Liver (tissue), 9 donors: ENCODE measurements around the gene RECK. TPM values are rescaled to one million over a fixed set of nuclear protein-coding genes. Genes with fewer than 3 reads are reported as not detected.

Experiments used
- DNase-seq: peaks from one replicate; pipeline ENCODE4 v3.0.0-alpha.2; 2017; ENCODE audit warnings: low spot score
- H3K27ac ChIP-seq, 2 donors: one replicate each; pipeline ENCODE4 v1.7.0; 2013; ENCODE audit warnings: inconsistent platforms in 2 of 2, low read length in 2 of 2, control low read depth in 1 of 2, low read depth in 1 of 2, mild to moderate bottlenecking in 1 of 2
- H3K27me3 ChIP-seq, 4 donors: one replicate each; pipeline versions ENCODE4 v1.6.1 to v1.7.0; 2013; ENCODE audit warnings: low read length in 3 of 4, inconsistent platforms in 1 of 4, mild to moderate bottlenecking in 1 of 4, moderate library complexity in 1 of 4; ENCODE audit not compliant: control insufficient read depth in 4 of 4, insufficient read depth in 4 of 4
- H3K36me3 ChIP-seq, 4 donors: one replicate each; pipeline versions ENCODE4 v1.6.1 to v1.7.0; 2013; ENCODE audit warnings: low read length in 3 of 4, mild to moderate bottlenecking in 3 of 4, low read depth in 1 of 4, moderate library complexity in 1 of 4; ENCODE audit not compliant: control insufficient read depth in 4 of 4, insufficient read depth in 3 of 4
- H3K4me1 ChIP-seq, 4 donors: one replicate each; pipeline versions ENCODE4 v1.6.1 to v1.7.0; 2013; ENCODE audit warnings: low read length in 3 of 4, mild to moderate bottlenecking in 3 of 4, moderate library complexity in 1 of 4; ENCODE audit not compliant: control insufficient read depth in 4 of 4, insufficient read depth in 4 of 4
- H3K4me3 ChIP-seq, 3 donors: one replicate each; pipeline versions ENCODE4 v1.6.1 to v1.7.0; 2013; ENCODE audit warnings: low read length in 3 of 3, control low read depth in 1 of 3, low read depth in 1 of 3, mild to moderate bottlenecking in 1 of 3
- H3K9ac ChIP-seq, 2 donors: one replicate each; pipeline ENCODE4 v1.7.0; 2013; ENCODE audit warnings: low read length in 2 of 2, mild to moderate bottlenecking in 2 of 2, moderate library complexity in 2 of 2, control low read depth in 1 of 2, low read depth in 1 of 2
- H3K9me3 ChIP-seq, 4 donors: one replicate each; pipeline versions ENCODE4 v1.6.1 to v1.7.0; 2013; ENCODE audit warnings: low read length in 3 of 4; ENCODE audit not compliant: control insufficient read depth in 4 of 4
- EGR1 ChIP-seq, 2 donors: IDR thresholded peaks; 2 replicates each; pipeline ENCODE4 v1.6.1; 2016 to 2018; ENCODE audit warnings: antibody characterized with exemption in 2 of 2, low read depth in 2 of 2
- FOXA1 ChIP-seq: IDR thresholded peaks from 2 replicates; pipeline ENCODE4 v1.6.1; 2016; ENCODE audit warnings: antibody characterized with exemption
- FOXA2 ChIP-seq: IDR thresholded peaks from 2 replicates; pipeline ENCODE4 v1.6.1; 2016; ENCODE audit warnings: antibody characterized with exemption
- HNF4G ChIP-seq: IDR thresholded peaks from 2 replicates; pipeline ENCODE4 v1.6.1; 2016; ENCODE audit warnings: antibody characterized with exemption
- NR2F2 ChIP-seq: IDR thresholded peaks from 2 replicates; pipeline ENCODE4 v1.6.1; 2016; ENCODE audit warnings: antibody characterized with exemption
- RAD21 ChIP-seq, 2 donors: IDR thresholded peaks; 2 replicates each; pipeline ENCODE4 v1.6.1; 2016; ENCODE audit warnings: antibody characterized with exemption in 2 of 2, mild to moderate bottlenecking in 2 of 2
- RXRA ChIP-seq, 2 donors: IDR thresholded peaks; 2 replicates each; pipeline ENCODE4 v1.6.1; 2017 to 2018; ENCODE audit warnings: antibody characterized with exemption in 2 of 2, mild to moderate bottlenecking in 1 of 2
- SP1 ChIP-seq: IDR thresholded peaks from 2 replicates; pipeline ENCODE4 v1.6.1; 2018; ENCODE audit warnings: antibody characterized with exemption, mild to moderate bottlenecking
- WGBS: extraction: QIAGEN DNeasy Blood & Tissue Kit; methylation state at CpG from one replicate; pipeline ENCODE4 v1.1.7; 2013; 5-methylcytosine and 5-hydroxymethylcytosine counted together
- polyA plus RNA-seq, 2 donors: library from polyadenylated mRNA; stranded (reverse) in 1 of 2; unstranded in 1 of 2; fragments of 200-250 nt in 1 of 2; fragments of >200 nt in 1 of 2; fragmentation: Nextera tagmentation in 1 of 2; extraction: Ambion mirVana in 1 of 2; gene quantifications; one replicate each; pipeline versions ENCODE4 v1.2.1 to v1.2.3, GENCODE V29; 2013 to 2015
- total RNA-seq, 2 donors: library from RNA; depleted of rRNA; stranded (reverse); fragments of >200 nt; gene quantifications; one replicate each; pipeline ENCODE4 v1.2.3, GENCODE V29; 2014
- TF ChIP-seq, protein P1 (sequence below): IDR thresholded peaks from 2 replicates; pipeline ENCODE4 v1.6.1; 2016; ENCODE audit warnings: antibody characterized with exemption
- TF ChIP-seq, protein P2 (sequence below): IDR thresholded peaks from 2 replicates; pipeline ENCODE4 v1.6.1; 2016; ENCODE audit warnings: antibody characterized with exemption, mild to moderate bottlenecking
- TF ChIP-seq, protein P3 (sequence below): fragments of 150-350 bp; IDR thresholded peaks from 2 replicates; pipeline ENCODE4 v1.5.1; 2017; ENCODE audit warnings: improper control_type of control experiment, low read depth, low read length; ENCODE audit not compliant: missing input control
- TF ChIP-seq, protein P4 (sequence below): IDR thresholded peaks from 2 replicates; pipeline ENCODE4 v1.6.1; 2016; ENCODE audit warnings: antibody characterized with exemption
- TF ChIP-seq, protein P5 (sequence below): IDR thresholded peaks from 2 replicates; pipeline ENCODE4 v1.6.1; 2016; ENCODE audit warnings: antibody characterized with exemption
- donor health status: healthy.
- donor health status: healthy.
- donor health status: healthy.
- donor health status: healthy.
- donor health status: healthy.

Gene RECK
- total and polyA plus RNA-seq, 4 donors = 2.1 to 3.5 (median 2.3) TPM

DNA sequence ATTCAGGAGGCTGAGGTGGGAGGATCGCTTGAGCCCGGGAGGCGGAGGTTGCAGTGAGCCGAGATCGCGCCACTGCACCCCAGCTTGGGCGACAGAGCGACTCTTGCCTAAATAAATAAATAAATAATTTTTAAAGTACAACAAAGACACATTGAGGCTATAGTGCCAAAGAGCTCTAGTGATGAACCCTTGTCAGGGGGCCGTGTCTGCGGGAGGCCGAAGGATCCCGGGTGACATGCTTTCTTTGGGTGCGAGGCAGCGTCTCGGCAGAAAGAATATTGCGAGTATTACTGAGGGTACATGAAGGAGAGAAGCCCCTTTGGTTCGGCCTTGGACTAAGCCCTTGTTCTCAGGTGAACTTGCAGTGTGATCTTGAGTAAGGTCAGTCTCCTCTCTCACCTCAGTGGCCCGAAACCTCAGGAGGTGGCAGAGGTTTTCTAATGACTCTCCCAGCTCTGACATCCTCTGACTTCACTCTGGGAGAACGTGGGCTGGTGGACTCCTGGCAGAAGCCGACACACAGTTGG, 397 bp upstream of the RECK start:
- Histone ChIP-seq H3K36me3 (no peaks in the 10 kb centered on the region), H3K27ac (no peak overlapping the region), H3K4me3 (peak overlapping the region in 2 of 3 donors; percentile 41 to 73), H3K9me3 (no peaks in the 10 kb centered on the region), H3K4me1 (peaks cover 0 to 13% (median 7%) of the 10 kb centered on the region in 4 donors), H3K9ac (no peak overlapping the region), H3K27me3 (no peaks in the 10 kb centered on the region)
- DNase-seq = no peak
- TF ChIP-seq NR2F2 = no peak
- TF ChIP-seq HNF4G = no peak
- peak in 1 of 2 donors; percentile 8 for TF ChIP-seq RXRA (IDR thresholded peaks at IDR 0.05)
- no peak for TF ChIP-seq EGR1 (IDR thresholded peaks at IDR 0.05; ENCODE audit: low read depth in 2 of 2)
- TF ChIP-seq SP1 = no peak
- no peak for TF ChIP-seq FOXA1
- WGBS = 57% methylated on average over 20 of the region's 20 CpGs

DNA sequence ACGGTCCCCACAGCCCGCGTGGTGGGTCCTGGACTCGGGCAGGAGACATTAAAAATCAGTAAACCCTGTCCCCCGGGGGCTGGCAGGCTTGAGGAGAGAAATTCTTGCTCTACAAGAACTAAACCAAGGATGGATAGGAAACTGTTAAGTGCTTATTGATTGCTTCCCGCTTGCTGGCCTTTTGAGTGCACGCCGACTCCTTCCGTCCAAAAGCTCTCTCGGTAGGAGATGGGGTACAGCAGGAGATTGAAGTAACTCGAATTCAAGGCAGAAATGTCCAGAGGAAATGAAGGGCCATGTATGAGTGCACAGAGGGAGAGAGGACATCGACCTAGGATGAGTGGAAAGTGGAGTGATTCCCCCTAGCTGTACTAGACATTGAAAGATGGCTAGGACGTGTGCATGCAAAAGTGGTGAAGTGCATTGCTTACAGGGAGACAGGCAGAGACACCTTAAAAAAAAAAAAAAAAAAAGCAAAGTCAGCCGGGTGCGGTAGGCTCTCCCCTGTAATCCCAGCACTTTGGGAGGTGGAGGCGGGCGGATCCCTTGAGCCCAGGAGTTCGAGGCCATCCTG, 923 bp downstream of the RECK start:
- Histone ChIP-seq H3K9me3 (no peaks in the 10 kb centered on the region), H3K4me3 (peak overlapping the region; percentile 41 to 73 (median 67)), H3K27me3 (no peaks in the 10 kb centered on the region), H3K9ac (peak overlapping the region in 1 of 2 donors; percentile 43), H3K36me3 (no peaks in the 10 kb centered on the region), H3K4me1 (peaks cover 0 to 13% (median 7%) of the 10 kb centered on the region in 4 donors), H3K27ac (peak overlapping the region; percentile 35 to 56)
- TF ChIP-seq, protein P1, sequence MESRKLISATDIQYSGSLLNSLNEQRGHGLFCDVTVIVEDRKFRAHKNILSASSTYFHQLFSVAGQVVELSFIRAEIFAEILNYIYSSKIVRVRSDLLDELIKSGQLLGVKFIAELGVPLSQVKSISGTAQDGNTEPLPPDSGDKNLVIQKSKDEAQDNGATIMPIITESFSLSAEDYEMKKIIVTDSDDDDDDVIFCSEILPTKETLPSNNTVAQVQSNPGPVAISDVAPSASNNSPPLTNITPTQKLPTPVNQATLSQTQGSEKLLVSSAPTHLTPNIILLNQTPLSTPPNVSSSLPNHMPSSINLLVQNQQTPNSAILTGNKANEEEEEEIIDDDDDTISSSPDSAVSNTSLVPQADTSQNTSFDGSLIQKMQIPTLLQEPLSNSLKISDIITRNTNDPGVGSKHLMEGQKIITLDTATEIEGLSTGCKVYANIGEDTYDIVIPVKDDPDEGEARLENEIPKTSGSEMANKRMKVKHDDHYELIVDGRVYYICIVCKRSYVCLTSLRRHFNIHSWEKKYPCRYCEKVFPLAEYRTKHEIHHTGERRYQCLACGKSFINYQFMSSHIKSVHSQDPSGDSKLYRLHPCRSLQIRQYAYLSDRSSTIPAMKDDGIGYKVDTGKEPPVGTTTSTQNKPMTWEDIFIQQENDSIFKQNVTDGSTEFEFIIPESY = no peak
- TF ChIP-seq, protein P2, sequence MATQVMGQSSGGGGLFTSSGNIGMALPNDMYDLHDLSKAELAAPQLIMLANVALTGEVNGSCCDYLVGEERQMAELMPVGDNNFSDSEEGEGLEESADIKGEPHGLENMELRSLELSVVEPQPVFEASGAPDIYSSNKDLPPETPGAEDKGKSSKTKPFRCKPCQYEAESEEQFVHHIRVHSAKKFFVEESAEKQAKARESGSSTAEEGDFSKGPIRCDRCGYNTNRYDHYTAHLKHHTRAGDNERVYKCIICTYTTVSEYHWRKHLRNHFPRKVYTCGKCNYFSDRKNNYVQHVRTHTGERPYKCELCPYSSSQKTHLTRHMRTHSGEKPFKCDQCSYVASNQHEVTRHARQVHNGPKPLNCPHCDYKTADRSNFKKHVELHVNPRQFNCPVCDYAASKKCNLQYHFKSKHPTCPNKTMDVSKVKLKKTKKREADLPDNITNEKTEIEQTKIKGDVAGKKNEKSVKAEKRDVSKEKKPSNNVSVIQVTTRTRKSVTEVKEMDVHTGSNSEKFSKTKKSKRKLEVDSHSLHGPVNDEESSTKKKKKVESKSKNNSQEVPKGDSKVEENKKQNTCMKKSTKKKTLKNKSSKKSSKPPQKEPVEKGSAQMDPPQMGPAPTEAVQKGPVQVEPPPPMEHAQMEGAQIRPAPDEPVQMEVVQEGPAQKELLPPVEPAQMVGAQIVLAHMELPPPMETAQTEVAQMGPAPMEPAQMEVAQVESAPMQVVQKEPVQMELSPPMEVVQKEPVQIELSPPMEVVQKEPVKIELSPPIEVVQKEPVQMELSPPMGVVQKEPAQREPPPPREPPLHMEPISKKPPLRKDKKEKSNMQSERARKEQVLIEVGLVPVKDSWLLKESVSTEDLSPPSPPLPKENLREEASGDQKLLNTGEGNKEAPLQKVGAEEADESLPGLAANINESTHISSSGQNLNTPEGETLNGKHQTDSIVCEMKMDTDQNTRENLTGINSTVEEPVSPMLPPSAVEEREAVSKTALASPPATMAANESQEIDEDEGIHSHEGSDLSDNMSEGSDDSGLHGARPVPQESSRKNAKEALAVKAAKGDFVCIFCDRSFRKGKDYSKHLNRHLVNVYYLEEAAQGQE = no peak
- TF ChIP-seq FOXA2 (no peak), NR2F2 (no peak), FOXA1 (no peak), RAD21 (IDR thresholded peaks at IDR 0.05) (no peak), RXRA (IDR thresholded peaks at IDR 0.05) (no peak)
- TF ChIP-seq, protein P3, sequence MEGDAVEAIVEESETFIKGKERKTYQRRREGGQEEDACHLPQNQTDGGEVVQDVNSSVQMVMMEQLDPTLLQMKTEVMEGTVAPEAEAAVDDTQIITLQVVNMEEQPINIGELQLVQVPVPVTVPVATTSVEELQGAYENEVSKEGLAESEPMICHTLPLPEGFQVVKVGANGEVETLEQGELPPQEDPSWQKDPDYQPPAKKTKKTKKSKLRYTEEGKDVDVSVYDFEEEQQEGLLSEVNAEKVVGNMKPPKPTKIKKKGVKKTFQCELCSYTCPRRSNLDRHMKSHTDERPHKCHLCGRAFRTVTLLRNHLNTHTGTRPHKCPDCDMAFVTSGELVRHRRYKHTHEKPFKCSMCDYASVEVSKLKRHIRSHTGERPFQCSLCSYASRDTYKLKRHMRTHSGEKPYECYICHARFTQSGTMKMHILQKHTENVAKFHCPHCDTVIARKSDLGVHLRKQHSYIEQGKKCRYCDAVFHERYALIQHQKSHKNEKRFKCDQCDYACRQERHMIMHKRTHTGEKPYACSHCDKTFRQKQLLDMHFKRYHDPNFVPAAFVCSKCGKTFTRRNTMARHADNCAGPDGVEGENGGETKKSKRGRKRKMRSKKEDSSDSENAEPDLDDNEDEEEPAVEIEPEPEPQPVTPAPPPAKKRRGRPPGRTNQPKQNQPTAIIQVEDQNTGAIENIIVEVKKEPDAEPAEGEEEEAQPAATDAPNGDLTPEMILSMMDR = no peak
- TF ChIP-seq, protein P4, sequence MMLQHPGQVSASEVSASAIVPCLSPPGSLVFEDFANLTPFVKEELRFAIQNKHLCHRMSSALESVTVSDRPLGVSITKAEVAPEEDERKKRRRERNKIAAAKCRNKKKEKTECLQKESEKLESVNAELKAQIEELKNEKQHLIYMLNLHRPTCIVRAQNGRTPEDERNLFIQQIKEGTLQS = no peak
- TF ChIP-seq, protein P5, sequence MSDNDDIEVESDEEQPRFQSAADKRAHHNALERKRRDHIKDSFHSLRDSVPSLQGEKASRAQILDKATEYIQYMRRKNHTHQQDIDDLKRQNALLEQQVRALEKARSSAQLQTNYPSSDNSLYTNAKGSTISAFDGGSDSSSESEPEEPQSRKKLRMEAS = no peak
- DNase-seq = no peak
- WGBS = 30% methylated on average over 18 of the region's 18 CpGs
